ENCODE results near the gene PAK2.

GRCh38 chr3:196813903-196814302, 74.2 kb downstream of the PAK2 start:
- no peak for TF ChIP-seq POLR2AphosphoS5 (IDR thresholded peaks at IDR 0.05; ENCODE audit: borderline replicate concordance, low read depth, low read length)
- TF ChIP-seq EZH2 (IDR thresholded peaks at IDR 0.05): no peak
